ENCODE measurements around the gene SCN4A. TPM values are rescaled to one million over a fixed set of nuclear protein-coding genes. Genes with fewer than 3 reads are reported as not detected.

Gene SCN4A
- total RNA-seq, 1 donor from 2014 or later = under 0.01 TPM

DNA sequence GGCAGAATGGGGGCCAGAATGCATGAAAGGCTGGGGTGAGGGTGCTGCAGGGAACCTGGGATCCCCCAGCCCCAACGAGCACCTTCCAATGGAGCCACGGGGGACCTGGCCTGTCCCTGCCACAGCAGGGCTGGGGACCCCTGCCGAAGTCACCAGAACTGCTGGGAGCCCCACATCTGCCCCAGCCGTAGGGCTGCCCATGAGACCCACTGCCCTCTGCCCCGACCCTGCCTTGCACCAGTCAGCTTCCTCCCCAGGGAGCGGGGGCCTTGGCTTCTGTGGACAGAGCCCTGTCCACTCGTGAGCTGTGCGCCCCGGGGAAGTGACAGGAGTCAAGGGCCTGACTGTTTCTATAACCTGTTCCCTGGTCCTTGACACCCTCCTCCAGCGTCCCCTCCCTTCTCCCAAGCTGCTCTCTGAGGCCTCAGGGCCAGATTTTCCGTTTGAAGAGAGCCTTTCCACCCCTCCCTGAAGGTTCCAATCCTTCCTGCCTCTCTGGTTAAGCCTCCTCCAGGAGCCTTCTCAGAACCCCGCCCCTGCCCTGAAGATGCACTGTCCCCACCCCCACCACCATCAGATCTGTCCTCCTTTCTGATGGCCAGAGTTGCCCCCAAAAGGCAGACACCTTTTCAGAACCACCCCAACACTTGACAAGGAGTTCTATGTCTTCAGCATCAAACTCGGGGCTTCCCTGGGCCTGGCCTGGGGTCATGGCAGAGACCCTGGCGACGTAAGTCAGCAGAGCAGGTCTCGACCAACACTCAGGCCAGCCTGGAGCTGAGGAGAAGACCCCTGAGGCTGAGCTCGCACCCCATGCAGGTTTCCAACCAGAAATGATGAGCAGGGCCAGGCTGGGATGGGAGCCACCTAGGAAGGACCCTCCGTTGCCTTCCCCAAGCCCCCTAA is 14.8 kb upstream of the SCN4A start:
- H3K4me3 ChIP-seq (ENCODE audit: low read depth, low read length) = no peak overlapping the region
- no peak for DNase-seq (ENCODE audit: low read depth)
- no peak for FAIRE-seq
- H3K27me3 ChIP-seq (ENCODE audit: control insufficient read depth, insufficient read depth, low read length) = peaks cover 15% of the 10 kb centered on the region
- TF ChIP-seq, protein P1, sequence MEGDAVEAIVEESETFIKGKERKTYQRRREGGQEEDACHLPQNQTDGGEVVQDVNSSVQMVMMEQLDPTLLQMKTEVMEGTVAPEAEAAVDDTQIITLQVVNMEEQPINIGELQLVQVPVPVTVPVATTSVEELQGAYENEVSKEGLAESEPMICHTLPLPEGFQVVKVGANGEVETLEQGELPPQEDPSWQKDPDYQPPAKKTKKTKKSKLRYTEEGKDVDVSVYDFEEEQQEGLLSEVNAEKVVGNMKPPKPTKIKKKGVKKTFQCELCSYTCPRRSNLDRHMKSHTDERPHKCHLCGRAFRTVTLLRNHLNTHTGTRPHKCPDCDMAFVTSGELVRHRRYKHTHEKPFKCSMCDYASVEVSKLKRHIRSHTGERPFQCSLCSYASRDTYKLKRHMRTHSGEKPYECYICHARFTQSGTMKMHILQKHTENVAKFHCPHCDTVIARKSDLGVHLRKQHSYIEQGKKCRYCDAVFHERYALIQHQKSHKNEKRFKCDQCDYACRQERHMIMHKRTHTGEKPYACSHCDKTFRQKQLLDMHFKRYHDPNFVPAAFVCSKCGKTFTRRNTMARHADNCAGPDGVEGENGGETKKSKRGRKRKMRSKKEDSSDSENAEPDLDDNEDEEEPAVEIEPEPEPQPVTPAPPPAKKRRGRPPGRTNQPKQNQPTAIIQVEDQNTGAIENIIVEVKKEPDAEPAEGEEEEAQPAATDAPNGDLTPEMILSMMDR (IDR thresholded peaks at IDR 0.05; ENCODE audit: insufficient read depth, low read length, severe bottlenecking) = no peak
- H3K36me3 ChIP-seq (ENCODE audit: control insufficient read depth, insufficient read depth, low read length) = no peaks in the 10 kb centered on the region

- Histone ChIP-seq H3K4me3 (ENCODE audit: low read depth, low read length) (no peak overlapping the region), H3K27me3 (ENCODE audit: control insufficient read depth, insufficient read depth, low read length) (peaks cover 13% of the 10 kb centered on the region), H3K36me3 (ENCODE audit: control insufficient read depth, insufficient read depth, low read length) (no peaks in the 10 kb centered on the region)
- DNase-seq (ENCODE audit: low read depth) (no peak), FAIRE-seq (no peak)
- TF ChIP-seq, protein P1 (IDR thresholded peaks at IDR 0.05; ENCODE audit: insufficient read depth, low read length, severe bottlenecking) = no peak
Measured at GRCh38 chr17:63986821-63987220, 14.1 kb upstream of the SCN4A start.

- DNase-seq (ENCODE audit: low read depth) = no peak
- H3K36me3 ChIP-seq (ENCODE audit: control insufficient read depth, insufficient read depth, low read length) = no peaks in the 10 kb centered on the region
- no peak for FAIRE-seq
- H3K27me3 ChIP-seq (ENCODE audit: control insufficient read depth, insufficient read depth, low read length) = peaks cover 8% of the 10 kb centered on the region
- TF ChIP-seq, protein P1 (IDR thresholded peaks at IDR 0.05; ENCODE audit: insufficient read depth, low read length, severe bottlenecking) = no peak
- no peak overlapping the region for H3K4me3 ChIP-seq (ENCODE audit: low read depth, low read length)
Measured at GRCh38 chr17:63985387-63986140, 12.8 kb upstream of the SCN4A start.

DNA sequence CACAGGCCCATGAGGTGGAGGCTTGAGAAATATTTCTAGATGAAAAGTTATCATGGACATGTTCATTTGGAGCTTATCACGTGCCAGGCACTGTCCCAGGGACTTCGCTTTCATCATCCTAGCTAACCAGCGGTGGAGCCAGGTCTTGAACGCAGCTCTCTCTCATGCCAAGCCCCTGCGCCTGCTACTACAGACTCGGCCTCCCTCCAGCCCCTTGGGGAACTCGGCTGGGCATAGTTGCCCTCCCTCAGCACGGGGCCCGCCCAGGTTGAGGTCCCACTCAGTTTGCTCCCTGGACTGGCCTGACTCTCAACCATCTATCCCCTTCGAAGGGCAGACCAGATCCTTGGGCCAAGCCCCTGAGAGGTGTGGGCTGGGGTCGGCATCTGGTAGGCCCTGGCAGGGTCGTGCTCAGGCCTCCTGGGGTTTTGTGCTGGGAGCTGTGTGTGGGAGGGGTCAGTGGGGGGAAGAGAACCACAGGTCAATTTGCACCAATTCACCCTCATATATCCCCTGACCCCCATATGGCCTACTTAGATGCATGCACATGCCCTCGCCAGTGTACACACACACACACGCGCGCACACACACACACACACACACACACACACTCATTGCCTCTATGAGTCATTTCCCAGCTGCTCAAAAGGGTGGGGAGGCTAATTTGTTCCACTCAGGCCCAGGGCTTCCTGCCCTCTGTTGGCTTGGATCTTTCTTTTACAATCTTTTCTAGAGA is 12.1 kb upstream of the SCN4A start:
- no peaks in the 10 kb centered on the region for H3K36me3 ChIP-seq (ENCODE audit: control insufficient read depth, insufficient read depth, low read length)
- DNase-seq (ENCODE audit: low read depth) (peak; percentile 73), FAIRE-seq (peak; percentile 76)
- H3K4me3 ChIP-seq (ENCODE audit: low read depth, low read length) = no peak overlapping the region
- H3K27me3 ChIP-seq (ENCODE audit: control insufficient read depth, insufficient read depth, low read length) = peaks cover 2% of the 10 kb centered on the region
- TF ChIP-seq, protein P1 (IDR thresholded peaks at IDR 0.05; ENCODE audit: insufficient read depth, low read length, severe bottlenecking) = no peak

DNA sequence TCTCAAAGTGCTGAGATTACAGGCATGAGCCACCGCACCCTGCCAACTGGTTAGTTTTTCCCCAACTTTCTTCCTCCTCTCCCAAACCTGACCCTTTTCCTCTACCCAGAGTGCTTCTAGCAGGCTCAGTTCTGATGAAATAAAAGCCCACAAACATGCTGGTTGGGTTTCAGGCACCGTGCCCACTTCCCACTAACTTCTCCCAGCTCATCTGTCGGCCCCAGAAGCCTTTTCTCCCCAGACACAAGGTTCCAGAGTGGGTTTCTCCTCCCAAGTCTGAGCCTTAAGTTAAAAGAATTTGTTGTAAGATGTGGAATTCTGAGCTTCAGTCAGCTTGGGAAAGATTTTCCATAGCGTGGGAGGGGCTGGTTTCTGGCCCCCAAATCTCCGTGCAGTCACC is 11.5 kb upstream of the SCN4A start:
- TF ChIP-seq, protein P1 (IDR thresholded peaks at IDR 0.05; ENCODE audit: insufficient read depth, low read length, severe bottlenecking) = no peak

More for the DNA sequence above, 11.5 kb upstream of the SCN4A start:
- no peak for FAIRE-seq
- no peak overlapping the region for H3K4me3 ChIP-seq (ENCODE audit: low read depth, low read length)
- DNase-seq (ENCODE audit: low read depth) = no peak
- no peaks in the 10 kb centered on the region for H3K36me3 ChIP-seq (ENCODE audit: control insufficient read depth, insufficient read depth, low read length)
- no peaks in the 10 kb centered on the region for H3K27me3 ChIP-seq (ENCODE audit: control insufficient read depth, insufficient read depth, low read length)

Data from bronchial epithelial cell (primary cell).